Astrocyte of the spinal cord (primary cell): ENCODE data around the gene SLC24A4.

ENCODE experiments used
- DNase-seq: peaks from one replicate; pipeline ENCODE4 v3.0.0; 2011; ENCODE audit warnings: low read depth, low spot score
- H3K4me3 ChIP-seq: 2 replicates; pipeline ENCODE4 v1.5.1; 2011; ENCODE audit warnings: low read depth, mild to moderate bottlenecking, low read length, moderate library complexity
- in situ Hi-C: cut with HindIII; loops from 2 replicates; pipeline ENCODE4 v1.10.0; 2017; ENCODE audit warnings: low sequenced_read_pairs
- TF ChIP-seq, protein P1 (sequence below): IDR thresholded peaks from 2 replicates; pipeline ENCODE4 v1.5.1; 2012; ENCODE audit warnings: low read depth, mild to moderate bottlenecking, low read length, inconsistent platforms

Gene SLC24A4

DNA sequence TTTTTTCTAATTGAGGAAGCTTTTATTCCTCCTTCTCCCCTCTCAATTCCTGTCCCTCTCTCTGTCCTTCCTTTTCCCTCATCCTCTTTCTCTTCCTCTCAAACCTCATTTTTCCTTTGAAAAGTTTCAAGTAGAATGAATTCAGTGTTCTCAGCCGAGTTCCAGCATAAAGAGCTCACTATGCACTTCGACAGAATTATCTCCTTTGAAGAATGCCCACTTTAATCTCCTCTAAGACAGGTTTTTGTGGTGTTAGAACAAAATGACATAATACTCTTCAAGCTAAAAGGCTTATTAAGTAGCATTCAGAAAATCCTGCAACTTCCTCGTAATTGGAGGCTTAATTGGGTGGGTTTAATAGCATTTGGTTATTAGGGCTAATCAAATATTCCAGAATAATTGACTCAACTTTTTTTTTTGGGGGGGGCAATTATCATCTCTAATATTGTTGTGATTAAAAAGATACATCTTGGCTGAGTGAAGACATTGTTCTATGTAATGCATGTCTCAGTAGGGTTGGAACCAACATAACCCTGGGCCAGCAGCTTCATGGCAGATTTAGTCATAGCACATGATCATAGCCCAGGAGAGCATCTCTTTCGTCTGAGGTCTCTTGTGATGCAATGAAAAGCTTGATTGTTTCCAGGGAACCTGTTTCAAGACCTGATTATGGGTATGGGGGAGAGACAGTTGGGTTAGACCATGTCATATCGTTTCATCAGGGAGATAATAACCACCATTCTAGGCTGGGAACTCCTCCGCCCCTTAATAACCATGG is 25.0 kb upstream of the SLC24A4 start:
- in situ Hi-C loops, result no loop called here
- no peak overlapping the region for H3K4me3 ChIP-seq
- no peak for DNase-seq
- TF ChIP-seq, protein P1, sequence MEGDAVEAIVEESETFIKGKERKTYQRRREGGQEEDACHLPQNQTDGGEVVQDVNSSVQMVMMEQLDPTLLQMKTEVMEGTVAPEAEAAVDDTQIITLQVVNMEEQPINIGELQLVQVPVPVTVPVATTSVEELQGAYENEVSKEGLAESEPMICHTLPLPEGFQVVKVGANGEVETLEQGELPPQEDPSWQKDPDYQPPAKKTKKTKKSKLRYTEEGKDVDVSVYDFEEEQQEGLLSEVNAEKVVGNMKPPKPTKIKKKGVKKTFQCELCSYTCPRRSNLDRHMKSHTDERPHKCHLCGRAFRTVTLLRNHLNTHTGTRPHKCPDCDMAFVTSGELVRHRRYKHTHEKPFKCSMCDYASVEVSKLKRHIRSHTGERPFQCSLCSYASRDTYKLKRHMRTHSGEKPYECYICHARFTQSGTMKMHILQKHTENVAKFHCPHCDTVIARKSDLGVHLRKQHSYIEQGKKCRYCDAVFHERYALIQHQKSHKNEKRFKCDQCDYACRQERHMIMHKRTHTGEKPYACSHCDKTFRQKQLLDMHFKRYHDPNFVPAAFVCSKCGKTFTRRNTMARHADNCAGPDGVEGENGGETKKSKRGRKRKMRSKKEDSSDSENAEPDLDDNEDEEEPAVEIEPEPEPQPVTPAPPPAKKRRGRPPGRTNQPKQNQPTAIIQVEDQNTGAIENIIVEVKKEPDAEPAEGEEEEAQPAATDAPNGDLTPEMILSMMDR, result no peak

DNA sequence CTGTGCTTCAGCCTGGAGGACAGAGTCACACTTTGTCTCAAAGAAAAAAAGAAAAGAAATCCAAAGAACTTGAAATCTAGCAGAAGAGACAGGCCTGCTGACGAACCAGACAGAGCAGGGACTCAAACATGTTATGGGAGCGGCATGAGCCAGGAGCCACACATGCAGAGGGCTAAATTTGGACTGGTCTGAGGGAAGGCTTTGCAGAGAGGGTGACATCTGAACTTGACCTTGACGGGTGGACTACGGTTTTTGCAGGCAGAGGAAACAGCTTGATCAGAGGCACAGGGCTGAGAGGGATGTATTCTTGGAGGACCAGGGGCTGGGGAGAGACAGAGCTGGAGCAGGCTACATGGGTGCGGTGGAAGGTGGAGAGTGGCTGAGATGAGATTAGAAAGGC is 20.5 kb upstream of the SLC24A4 start:
- in situ Hi-C loops, result no loop called here
- TF ChIP-seq, protein P1, result no peak
- H3K4me3 ChIP-seq, result no peak overlapping the region
- no peak for DNase-seq

DNA sequence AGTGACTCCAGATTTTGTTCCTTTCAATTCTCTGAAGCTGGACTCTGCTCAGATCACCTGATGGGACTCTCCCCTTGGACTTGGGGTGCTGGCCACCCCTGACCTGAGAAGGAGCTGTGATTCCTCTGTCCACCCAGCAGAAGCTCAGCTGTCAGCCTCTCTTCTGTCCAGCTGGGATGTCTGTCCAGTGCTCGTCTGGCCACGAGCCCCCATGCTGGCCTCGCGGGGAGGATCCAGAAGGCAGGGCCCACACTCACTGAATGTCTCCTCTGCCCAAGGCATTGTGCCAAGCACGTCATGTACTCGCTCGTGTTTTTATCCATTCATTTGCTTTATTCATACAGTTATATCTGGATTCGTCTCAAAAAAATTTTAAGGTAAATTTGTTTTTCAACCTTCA is 14.2 kb upstream of the SLC24A4 start:
- in situ Hi-C loops, result no loop called here

DNA sequence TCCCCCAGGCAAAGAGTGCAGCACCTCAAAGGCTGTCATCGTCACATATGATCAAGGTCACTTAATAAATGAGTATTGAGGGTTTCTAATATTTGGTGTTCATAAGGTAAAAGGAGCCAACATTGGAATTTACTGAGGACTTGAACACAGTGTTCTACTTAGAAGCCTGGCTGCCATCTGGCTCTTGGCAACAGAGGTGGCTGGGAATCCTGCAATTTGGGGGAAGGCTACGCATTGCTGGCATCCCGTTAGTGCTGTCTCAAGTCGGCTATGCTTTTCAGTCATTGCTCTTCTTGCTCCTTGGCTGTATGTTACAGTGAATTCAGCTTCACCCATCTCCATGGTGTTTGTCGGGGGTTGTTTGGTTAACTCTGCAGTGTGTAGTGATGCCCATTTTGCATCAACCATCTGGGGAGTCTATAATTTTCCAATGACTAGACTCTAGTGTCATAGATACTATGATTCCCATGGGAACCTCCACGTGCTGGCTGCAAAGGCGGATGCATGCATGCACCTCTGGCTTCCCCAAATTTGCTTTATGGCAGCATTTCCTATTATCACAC is 12.9 kb upstream of the SLC24A4 start:
- no peak for DNase-seq
- no peak overlapping the region for H3K4me3 ChIP-seq
- in situ Hi-C loops, result no loop called here
- TF ChIP-seq, protein P1, result no peak

More for the DNA sequence above, 14.2 kb upstream of the SLC24A4 start:
- DNase-seq, result no peak
- TF ChIP-seq, protein P1, result no peak
- no peak overlapping the region for H3K4me3 ChIP-seq

DNA sequence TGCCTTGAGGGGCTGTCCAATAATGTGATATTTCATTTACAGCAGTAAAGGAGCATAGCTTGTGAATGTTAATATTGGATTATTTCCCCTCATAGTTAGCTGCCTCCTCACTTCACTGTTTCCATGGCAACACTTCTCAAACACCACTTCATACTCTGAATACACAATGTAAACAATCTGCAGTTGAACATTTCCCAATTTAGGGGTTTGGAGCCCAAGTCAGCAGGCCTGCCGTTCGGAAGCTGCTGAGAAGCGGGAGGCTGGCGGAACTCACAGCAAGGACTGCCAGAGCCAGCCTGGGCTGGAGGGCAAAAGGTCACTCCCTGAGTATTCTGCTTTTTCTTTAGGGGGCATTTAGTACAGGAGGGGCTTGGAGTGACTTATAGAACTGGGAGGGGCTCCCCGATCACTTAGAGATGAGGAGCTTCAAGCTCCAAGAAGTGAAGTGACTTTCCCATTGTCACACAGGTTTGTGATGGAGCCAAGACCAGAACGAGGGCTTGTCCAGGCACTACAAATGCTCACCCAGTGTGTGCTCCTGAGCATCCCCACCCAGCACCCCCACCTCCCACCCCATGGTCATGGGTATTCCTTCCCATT is 12.1 kb upstream of the SLC24A4 start:
- no peak for DNase-seq
- H3K4me3 ChIP-seq, result no peak overlapping the region
- in situ Hi-C loops, result no loop called here
- TF ChIP-seq, protein P1, result no peak

DNA sequence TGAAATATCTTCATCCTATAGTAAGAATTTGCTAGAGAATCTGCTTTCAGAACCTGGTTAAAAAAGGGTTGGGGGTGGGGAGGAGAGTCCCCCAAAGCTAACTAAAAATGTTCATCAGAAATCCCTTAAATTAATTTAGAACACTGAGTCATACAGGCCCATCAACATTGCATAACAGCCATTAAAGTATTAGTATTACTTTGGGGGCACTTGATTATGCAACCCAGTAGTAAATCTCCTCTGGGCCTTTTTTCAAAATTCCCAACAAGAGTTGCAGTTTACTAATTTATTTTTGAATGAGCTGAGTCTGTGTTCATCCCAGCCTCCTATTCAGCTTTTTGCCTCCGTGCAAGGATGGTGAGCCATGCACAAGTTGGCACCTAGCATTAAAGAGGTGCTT is 8.8 kb upstream of the SLC24A4 start:
- in situ Hi-C loops, result no loop called here
- TF ChIP-seq, protein P1, result no peak
- no peak for DNase-seq
- no peak overlapping the region for H3K4me3 ChIP-seq
